ENCODE measurements around the gene SMYD3.

SMYD3 gene

GRCh38 chr1:246293366-246294121 lies 213.5 kb downstream of the SMYD3 start:
- no peaks in the 10 kb centered on the region for H3K27me3 ChIP-seq (ENCODE audit: insufficient read depth, poor library complexity, severe bottlenecking)
- no peak overlapping the region for H3K27ac ChIP-seq (replicated peaks)
- H3K4me3 ChIP-seq (replicated peaks; ENCODE audit: insufficient read depth, low read length) = no peak overlapping the region
- TF ChIP-seq GABPA (IDR thresholded peaks at IDR 0.05; ENCODE audit: low read depth) (no peak), SPI1 (IDR thresholded peaks at IDR 0.05; ENCODE audit: borderline replicate concordance, low read depth) (no peak), REST (IDR thresholded peaks at IDR 0.05; ENCODE audit: insufficient replicate concordance, low read depth) (no peak), POLR2AphosphoS5 (IDR thresholded peaks at IDR 0.05; ENCODE audit: low read depth) (no peak)
- DNase-seq (ENCODE audit: low read depth in 1 of 2, low spot score in 1 of 2) = no peak

GRCh38 chr1:246292571-246292970 lies 214.5 kb downstream of the SMYD3 start:
- TF ChIP-seq SPI1 (IDR thresholded peaks at IDR 0.05; ENCODE audit: borderline replicate concordance, low read depth) (no peak), CTCF (IDR thresholded peaks at IDR 0.05; ENCODE audit: insufficient read depth, low read length) (no peak), REST (IDR thresholded peaks at IDR 0.05; ENCODE audit: insufficient replicate concordance, low read depth) (no peak), POLR2AphosphoS5 (IDR thresholded peaks at IDR 0.05; ENCODE audit: low read depth) (no peak), GABPA (IDR thresholded peaks at IDR 0.05; ENCODE audit: low read depth) (no peak)
- no peaks in the 10 kb centered on the region for H3K27me3 ChIP-seq (ENCODE audit: insufficient read depth, poor library complexity, severe bottlenecking)
- no peak overlapping the region for H3K27ac ChIP-seq (replicated peaks)
- DNase-seq (ENCODE audit: low read depth in 1 of 2, low spot score in 1 of 2) = no peak
- H3K4me3 ChIP-seq (replicated peaks; ENCODE audit: insufficient read depth, low read length) = no peak overlapping the region

DNA sequence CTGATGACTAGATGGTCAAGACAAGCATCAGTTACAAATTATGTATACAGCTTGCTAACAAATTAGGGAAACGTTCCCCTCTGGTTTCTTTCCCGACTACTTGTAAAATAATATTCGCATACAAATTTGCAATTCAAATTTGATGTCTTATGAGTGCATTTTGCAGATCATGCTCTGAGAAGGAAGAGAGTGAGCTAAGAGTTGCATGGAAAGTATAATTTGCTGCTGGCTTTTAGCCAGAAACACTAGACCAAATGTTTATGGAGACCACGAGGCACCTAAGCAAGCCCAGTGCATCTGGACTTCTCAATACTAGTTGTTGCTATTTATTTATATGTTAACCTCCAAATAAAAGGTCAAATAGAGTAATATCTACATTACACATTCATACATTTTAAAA lies 216.0 kb downstream of the SMYD3 start:
- Histone ChIP-seq H3K4me3 (replicated peaks; ENCODE audit: insufficient read depth, low read length) (no peak overlapping the region), H3K27ac (replicated peaks) (no peak overlapping the region), H3K27me3 (ENCODE audit: insufficient read depth, poor library complexity, severe bottlenecking) (no peaks in the 10 kb centered on the region)
- TF ChIP-seq SPI1 (IDR thresholded peaks at IDR 0.05; ENCODE audit: borderline replicate concordance, low read depth) = no peak
- no peak for TF ChIP-seq CTCF (IDR thresholded peaks at IDR 0.05; ENCODE audit: insufficient read depth, low read length)
- TF ChIP-seq GABPA (IDR thresholded peaks at IDR 0.05; ENCODE audit: low read depth) = no peak
- TF ChIP-seq REST (IDR thresholded peaks at IDR 0.05; ENCODE audit: insufficient replicate concordance, low read depth) = no peak
- no peak for TF ChIP-seq POLR2AphosphoS5 (IDR thresholded peaks at IDR 0.05; ENCODE audit: low read depth)
- DNase-seq (ENCODE audit: low read depth in 1 of 2, low spot score in 1 of 2) = no peak
